ENCODE results near the gene ENTPD7. TPM values are rescaled to one million over a fixed set of nuclear protein-coding genes. Genes with fewer than 3 reads are reported as not detected.

The ENTPD7 gene
- 12.1 to 19.9 TPM (median 14.9 TPM) in 5 replicates for total RNA-seq (2022; extraction: Qiagen RNA extraction; ENCODE audit: low read depth)

GRCh38 chr10:99659031-99659867, at the start of gene ENTPD7:
TSS of gene ENTPD7 (plus strand) at chr10:99659509. CDS start at chr10:99659957, 448 bp downstream.

GRCh38 chr10:99619851-99620710, 39.2 kb upstream of the ENTPD7 start, which contains the start of gene SLC25A28:
TSS of gene SLC25A28 (minus strand) at chr10:99620439. CDS start at chr10:99620335, 104 bp downstream.

GRCh38 chr10:99732033-99732842, 72.9 kb downstream of the ENTPD7 start, which contains the start of the genes COX15 and CUTC:
TSS of gene COX15 (minus strand) at chr10:99732127. CDS start at chr10:99732049, 78 bp downstream.
TSS of gene CUTC (plus strand) at chr10:99732234. CDS start at chr10:99732349, 115 bp downstream.

Other genes with a start within 250 kb of the ENTPD7 start
- 34.3 to 41.7 TPM (median 38.9 TPM) in 5 replicates for gene GOT1, start 228.9 kb upstream of the ENTPD7 start, total RNA-seq (2022; extraction: Qiagen RNA extraction; ENCODE audit: low read depth)
- 0.08 TPM in 1 of 5 replicates, not detected in the others for gene NKX2-3, start 126.6 kb upstream of the ENTPD7 start, total RNA-seq (2022; extraction: Qiagen RNA extraction; ENCODE audit: low read depth)
- gene SLC25A28, start 39.1 kb upstream of the ENTPD7 start, total RNA-seq (2022; extraction: Qiagen RNA extraction; ENCODE audit: low read depth), result 25.8 to 30.3 TPM (median 28.2 TPM) in 5 replicates
- gene COX15, start 72.6 kb downstream of the ENTPD7 start, total RNA-seq (2022; extraction: Qiagen RNA extraction; ENCODE audit: low read depth), result 31.4 to 34.6 TPM (median 32.1 TPM) in 5 replicates
- gene CUTC, start 72.7 kb downstream of the ENTPD7 start, total RNA-seq (2022; extraction: Qiagen RNA extraction; ENCODE audit: low read depth), result 33.8 to 37.7 TPM (median 35.8 TPM) in 5 replicates
- gene ABCC2, start 123.1 kb downstream of the ENTPD7 start, total RNA-seq (2022; extraction: Qiagen RNA extraction; ENCODE audit: low read depth), result 164 to 201 TPM (median 185 TPM) in 5 replicates

Measured in A549 treated with CpdA at 1 μM for 4 hours (cell line).